ENCODE results near the gene MFAP3L.

DNA sequence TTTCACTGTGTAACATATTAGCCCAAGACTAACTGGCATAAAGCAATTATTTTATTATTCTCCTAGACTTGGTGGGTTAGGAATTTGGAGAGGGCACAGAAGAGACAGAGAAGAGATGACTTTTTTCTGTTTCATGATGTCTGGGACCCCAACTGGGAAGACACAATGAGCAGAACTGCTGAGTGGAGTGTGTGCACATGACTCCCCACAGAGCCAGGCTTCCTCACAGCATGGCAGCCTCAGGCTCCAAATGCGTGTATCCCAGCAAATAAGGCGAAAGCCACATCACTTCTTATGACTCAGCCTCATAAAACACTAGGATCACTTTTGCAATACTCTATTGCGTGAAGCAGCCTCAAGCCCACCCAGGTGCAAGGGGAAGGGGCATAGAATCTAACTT is 68.4 kb downstream of the MFAP3L start:
- TF ChIP-seq, protein P1, sequence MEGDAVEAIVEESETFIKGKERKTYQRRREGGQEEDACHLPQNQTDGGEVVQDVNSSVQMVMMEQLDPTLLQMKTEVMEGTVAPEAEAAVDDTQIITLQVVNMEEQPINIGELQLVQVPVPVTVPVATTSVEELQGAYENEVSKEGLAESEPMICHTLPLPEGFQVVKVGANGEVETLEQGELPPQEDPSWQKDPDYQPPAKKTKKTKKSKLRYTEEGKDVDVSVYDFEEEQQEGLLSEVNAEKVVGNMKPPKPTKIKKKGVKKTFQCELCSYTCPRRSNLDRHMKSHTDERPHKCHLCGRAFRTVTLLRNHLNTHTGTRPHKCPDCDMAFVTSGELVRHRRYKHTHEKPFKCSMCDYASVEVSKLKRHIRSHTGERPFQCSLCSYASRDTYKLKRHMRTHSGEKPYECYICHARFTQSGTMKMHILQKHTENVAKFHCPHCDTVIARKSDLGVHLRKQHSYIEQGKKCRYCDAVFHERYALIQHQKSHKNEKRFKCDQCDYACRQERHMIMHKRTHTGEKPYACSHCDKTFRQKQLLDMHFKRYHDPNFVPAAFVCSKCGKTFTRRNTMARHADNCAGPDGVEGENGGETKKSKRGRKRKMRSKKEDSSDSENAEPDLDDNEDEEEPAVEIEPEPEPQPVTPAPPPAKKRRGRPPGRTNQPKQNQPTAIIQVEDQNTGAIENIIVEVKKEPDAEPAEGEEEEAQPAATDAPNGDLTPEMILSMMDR (conservative IDR thresholded peaks at IDR 0.05), result no peak
- TF ChIP-seq EZH2 (IDR thresholded peaks at IDR 0.05; ENCODE audit: low read depth), result no peak
